SU-DHL-6 (cell line): ENCODE results near the gene YARS1.

ENCODE experiments used
- H2AFZ ChIP-seq: fragments of 200-600 bp; sonication (generic); 2 replicates; pipeline ENCODE4 v1.6.1; 2014; ENCODE audit warnings: low read depth, mild to moderate bottlenecking, moderate library complexity, mixed read lengths, antibody characterized with exemption, low read length; ENCODE audit not compliant: severe bottlenecking
- H3F3A ChIP-seq: fragments of 200-600 bp; shearing (Covaris generic); 2 replicates; pipeline ENCODE4 v1.6.0; 2016; ENCODE audit warnings: antibody characterized with exemption, mild to moderate bottlenecking; ENCODE audit not compliant: insufficient read depth
- H3K27ac ChIP-seq: fragments of 200-600 bp; sonication (generic); 2 replicates; pipeline ENCODE4 v1.5.1; 2016; ENCODE audit warnings: low read depth, mild to moderate bottlenecking, low read length, moderate library complexity, mixed read lengths
- H3K27me3 ChIP-seq: fragments of 200-600 bp; sonication (generic), shearing (Covaris generic); 2 replicates; pipeline ENCODE4 v1.6.0; 2014; ENCODE audit warnings: mild to moderate bottlenecking, low read length
- H3K36me3 ChIP-seq: fragments of 200-600 bp; sonication (generic); 2 replicates; pipeline ENCODE4 v1.6.1; 2014; ENCODE audit warnings: mild to moderate bottlenecking, low read length, mixed read lengths
- H3K4me2 ChIP-seq: fragments of 300-600, 200-600 bp; shearing (Covaris generic), sonication (generic); 2 replicates; pipeline ENCODE4 v1.6.0; 2014; ENCODE audit warnings: low read length, low read depth, mild to moderate bottlenecking; ENCODE audit not compliant: poor library complexity, severe bottlenecking
- H3K4me3 ChIP-seq: fragments of 200-600 bp; sonication (generic); 2 replicates; pipeline ENCODE4 v1.5.1; 2014; ENCODE audit warnings: antibody characterized with exemption, low read length, mild to moderate bottlenecking, mixed read lengths; ENCODE audit not compliant: insufficient read depth, poor library complexity, severe bottlenecking
- H3K79me2 ChIP-seq: fragments of 200-600 bp; sonication (generic); 2 replicates; pipeline ENCODE4 v1.6.1; 2014; ENCODE audit warnings: mild to moderate bottlenecking, low read length, moderate library complexity; ENCODE audit not compliant: insufficient read depth
- H3K9ac ChIP-seq: fragments of 200-600 bp; sonication (generic); 2 replicates; pipeline ENCODE4 v1.7.0; 2014; ENCODE audit warnings: mild to moderate bottlenecking, low read length
- H3K9me2 ChIP-seq: fragments of 200-600 bp; sonication (generic); replicated peaks from 2 replicates; pipeline ENCODE4 v1.6.1; 2014; ENCODE audit warnings: low read length; ENCODE audit not compliant: insufficient read depth
- H3K9me3 ChIP-seq: fragments of 200-600 bp; sonication (generic); 2 replicates; pipeline ENCODE4 v1.6.1; 2014; ENCODE audit warnings: low read length, mixed read lengths; ENCODE audit not compliant: insufficient read depth
- H4K20me1 ChIP-seq: fragments of 200-600 bp; sonication (generic); 2 replicates; pipeline ENCODE4 v1.6.1; 2014; ENCODE audit warnings: low read depth, mild to moderate bottlenecking, antibody characterized with exemption, low read length, moderate library complexity, mixed read lengths
- CTCF ChIP-seq: fragments of 200-600 bp; sonication (generic); IDR thresholded peaks from one replicate; pipeline ENCODE4 v1.5.1; 2017; ENCODE audit warnings: antibody characterized with exemption, mild to moderate bottlenecking, low read length, moderate library complexity; ENCODE audit not compliant: insufficient read depth, poor library complexity, severe bottlenecking
- EZH2phosphoT487 ChIP-seq: fragments of 200-600 bp; sonication (generic), shearing (Covaris generic); conservative IDR thresholded peaks from 2 replicates; pipeline ENCODE4 v1.6.1; 2018; ENCODE audit warnings: mild to moderate bottlenecking, antibody characterized with exemption, low read length, moderate library complexity, mixed read lengths

The YARS1 gene

GRCh38 chr1:32784817-32785216 lies 32.3 kb downstream of the YARS1 start:
- H3K79me2 ChIP-seq = 0 out of 2 replicates have a peak, but pooled peaks cover 7% of the 10 kb centered on the region
- peaks cover 44% of the 10 kb centered on the region for H3K36me3 ChIP-seq
- no peaks in the 10 kb centered on the region for H3F3A ChIP-seq
- H4K20me1 ChIP-seq = no peaks in the 10 kb centered on the region
- H3K4me2 ChIP-seq = no peak overlapping the region
- no peak overlapping the region for H3K27ac ChIP-seq
- H3K9me2 ChIP-seq = no peaks in the 10 kb centered on the region
- H3K9ac ChIP-seq = no peak overlapping the region
- H3K9me3 ChIP-seq = no peaks in the 10 kb centered on the region
- no peak overlapping the region for H3K4me3 ChIP-seq
- no peak for TF ChIP-seq EZH2phosphoT487
- TF ChIP-seq CTCF = no peak
- H2AFZ ChIP-seq = no peak overlapping the region
- no peaks in the 10 kb centered on the region for H3K27me3 ChIP-seq

- H3K27me3 ChIP-seq = no peaks in the 10 kb centered on the region
- TF ChIP-seq EZH2phosphoT487 (no peak), CTCF (no peak)
Measured at GRCh38 chr1:32783851-32784250, 33.3 kb downstream of the YARS1 start.

GRCh38 chr1:32782086-32782485 lies 35.1 kb downstream of the YARS1 start:
- Histone ChIP-seq H3F3A (no peaks in the 10 kb centered on the region), H3K4me3 (no peak overlapping the region), H3K4me2 (no peak overlapping the region), H3K27me3 (no peaks in the 10 kb centered on the region), H3K9me2 (no peaks in the 10 kb centered on the region), H3K9ac (no peak overlapping the region), H3K79me2 (0 out of 2 replicates have a peak, but pooled peaks cover 2% of the 10 kb centered on the region), H2AFZ (no peak overlapping the region), H3K9me3 (no peaks in the 10 kb centered on the region), H4K20me1 (no peaks in the 10 kb centered on the region), H3K36me3 (peaks cover 28% of the 10 kb centered on the region; the same call in 1 of the 2 replicates), H3K27ac (no peak overlapping the region)
- no peak for TF ChIP-seq EZH2phosphoT487
- no peak for TF ChIP-seq CTCF

More at GRCh38 chr1:32783851-32784250, 33.3 kb downstream of the YARS1 start:
- Histone ChIP-seq H3K9me3 (no peaks in the 10 kb centered on the region), H3K79me2 (0 out of 2 replicates have a peak, but pooled peaks cover 2% of the 10 kb centered on the region), H3K4me3 (no peak overlapping the region), H3K9me2 (no peaks in the 10 kb centered on the region), H2AFZ (no peak overlapping the region), H3K9ac (no peak overlapping the region), H4K20me1 (no peaks in the 10 kb centered on the region), H3K36me3 (peaks cover 38% of the 10 kb centered on the region), H3K27ac (no peak overlapping the region), H3K4me2 (no peak overlapping the region), H3F3A (no peaks in the 10 kb centered on the region)
